GM12875 (cell line): ENCODE results near the gene SMIM17.

ENCODE experiments used
- H3K4me3 ChIP-seq: one replicate; pipeline ENCODE4 v1.5.1; 2011; ENCODE audit warnings: low read depth, low read length, control low read depth
- TF ChIP-seq, protein P1 (sequence below): IDR thresholded peaks from 2 replicates; pipeline ENCODE4 v1.5.1; 2011; ENCODE audit warnings: low read depth, mild to moderate bottlenecking, control low read depth, inconsistent platforms, low read length, moderate library complexity, borderline replicate concordance; ENCODE audit not compliant: insufficient read depth

Gene SMIM17

DNA sequence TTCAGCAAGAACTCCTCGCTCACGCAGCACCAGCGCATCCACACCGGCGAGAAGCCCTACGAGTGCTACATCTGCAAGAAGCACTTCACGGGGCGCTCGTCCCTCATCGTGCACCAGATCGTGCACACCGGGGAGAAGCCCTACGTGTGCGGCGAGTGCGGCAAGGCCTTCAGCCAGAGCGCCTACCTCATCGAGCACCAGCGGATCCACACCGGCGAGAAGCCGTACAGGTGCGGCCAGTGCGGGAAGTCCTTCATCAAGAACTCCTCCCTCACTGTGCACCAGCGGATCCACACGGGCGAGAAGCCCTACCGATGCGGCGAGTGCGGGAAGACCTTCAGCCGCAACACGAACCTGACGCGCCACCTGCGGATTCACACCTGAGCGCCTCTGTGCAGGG, 20.6 kb upstream of the SMIM17 start:
- TF ChIP-seq, protein P1, sequence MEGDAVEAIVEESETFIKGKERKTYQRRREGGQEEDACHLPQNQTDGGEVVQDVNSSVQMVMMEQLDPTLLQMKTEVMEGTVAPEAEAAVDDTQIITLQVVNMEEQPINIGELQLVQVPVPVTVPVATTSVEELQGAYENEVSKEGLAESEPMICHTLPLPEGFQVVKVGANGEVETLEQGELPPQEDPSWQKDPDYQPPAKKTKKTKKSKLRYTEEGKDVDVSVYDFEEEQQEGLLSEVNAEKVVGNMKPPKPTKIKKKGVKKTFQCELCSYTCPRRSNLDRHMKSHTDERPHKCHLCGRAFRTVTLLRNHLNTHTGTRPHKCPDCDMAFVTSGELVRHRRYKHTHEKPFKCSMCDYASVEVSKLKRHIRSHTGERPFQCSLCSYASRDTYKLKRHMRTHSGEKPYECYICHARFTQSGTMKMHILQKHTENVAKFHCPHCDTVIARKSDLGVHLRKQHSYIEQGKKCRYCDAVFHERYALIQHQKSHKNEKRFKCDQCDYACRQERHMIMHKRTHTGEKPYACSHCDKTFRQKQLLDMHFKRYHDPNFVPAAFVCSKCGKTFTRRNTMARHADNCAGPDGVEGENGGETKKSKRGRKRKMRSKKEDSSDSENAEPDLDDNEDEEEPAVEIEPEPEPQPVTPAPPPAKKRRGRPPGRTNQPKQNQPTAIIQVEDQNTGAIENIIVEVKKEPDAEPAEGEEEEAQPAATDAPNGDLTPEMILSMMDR, result no peak
- no peak overlapping the region for H3K4me3 ChIP-seq

DNA sequence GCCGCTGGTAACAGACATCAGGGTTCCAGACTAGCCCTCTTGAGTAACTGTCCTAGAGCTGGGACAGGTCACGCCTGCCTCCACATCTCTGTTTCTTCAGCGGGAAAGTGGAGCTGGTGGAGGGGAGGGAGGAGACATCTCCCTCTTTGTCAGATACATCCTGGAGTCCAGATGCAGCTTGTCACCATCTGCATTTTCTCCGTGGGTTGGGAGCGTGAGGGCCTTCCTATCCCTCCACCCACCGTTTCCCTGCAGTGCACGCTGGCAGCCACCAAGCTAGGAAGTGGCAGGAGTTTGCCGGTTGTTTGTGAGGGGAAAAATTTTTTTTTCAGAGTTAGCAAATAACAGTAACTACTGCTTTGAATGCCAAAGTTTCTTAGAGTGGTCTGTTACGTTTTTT, 20.0 kb upstream of the SMIM17 start:
- H3K4me3 ChIP-seq, result no peak overlapping the region
- TF ChIP-seq, protein P1, result no peak

DNA sequence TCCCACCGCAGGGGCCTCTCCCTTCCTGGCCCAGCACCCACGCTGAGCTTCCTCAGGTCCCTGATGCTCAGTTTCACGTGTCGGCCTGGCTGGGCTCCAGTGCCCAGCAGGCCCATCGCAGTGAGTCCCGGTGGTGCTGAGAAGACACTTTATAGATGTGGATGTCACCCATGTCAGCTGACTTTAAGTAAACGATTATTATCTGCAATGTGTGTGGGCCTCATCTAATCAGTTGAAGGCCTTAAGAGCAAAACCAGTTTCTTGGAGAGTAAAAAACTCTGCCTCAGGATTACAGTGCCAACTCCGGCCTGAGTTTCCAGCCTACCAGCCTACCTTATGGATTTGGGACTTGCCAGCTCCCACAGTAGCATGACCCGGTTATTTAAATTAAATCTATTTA, 17.3 kb upstream of the SMIM17 start:
- H3K4me3 ChIP-seq, result no peak overlapping the region
- TF ChIP-seq, protein P1, result no peak

DNA sequence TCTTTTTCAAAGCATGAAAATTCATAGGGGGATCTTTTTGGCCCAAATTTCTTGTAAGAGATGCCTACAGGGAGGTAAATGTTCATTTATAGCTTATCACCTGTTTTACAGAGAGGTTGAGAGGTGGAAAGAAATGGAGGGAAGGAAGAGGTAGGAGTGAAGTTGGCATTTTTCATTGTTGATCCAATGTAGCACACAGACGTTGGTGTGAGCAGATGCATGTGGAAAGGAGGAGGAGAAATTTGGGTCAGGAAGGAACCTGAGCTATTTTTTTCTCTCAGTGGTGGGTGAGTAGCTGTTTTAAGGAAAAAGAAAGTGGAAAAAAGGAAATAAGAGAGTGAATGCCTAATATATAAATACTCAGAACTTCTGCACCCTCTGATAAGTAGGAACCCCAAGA, 9.9 kb upstream of the SMIM17 start:
- no peak overlapping the region for H3K4me3 ChIP-seq
- TF ChIP-seq, protein P1, result no peak

DNA sequence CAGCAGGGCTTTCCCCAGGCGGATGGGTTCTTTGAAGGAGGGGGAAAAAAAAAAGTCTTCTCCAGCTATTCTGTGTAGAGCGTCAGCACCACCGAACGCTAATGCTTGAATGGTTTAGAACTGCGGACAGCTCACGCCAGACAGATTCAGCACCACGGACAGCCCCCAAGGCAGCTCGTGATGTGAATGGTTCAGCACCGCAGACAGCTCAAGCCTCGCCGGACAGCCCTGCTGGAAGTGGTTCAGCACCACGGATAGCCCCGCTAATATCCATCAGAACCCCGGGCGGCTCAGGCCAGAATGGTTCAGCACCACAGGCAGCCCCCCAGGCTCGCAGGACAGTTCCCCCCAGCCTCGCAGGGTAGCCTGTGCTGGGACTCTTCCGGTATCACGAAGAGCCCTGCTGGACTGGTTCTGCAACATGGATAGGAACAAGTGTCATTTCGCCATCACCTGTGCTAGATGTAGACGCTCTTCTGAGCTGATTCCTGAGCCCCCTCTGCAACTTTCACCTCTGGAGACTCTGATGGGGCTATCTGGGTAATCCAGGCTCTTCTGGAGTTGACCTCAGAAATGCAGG, 4.9 kb upstream of the SMIM17 start:
- no peak overlapping the region for H3K4me3 ChIP-seq

DNA sequence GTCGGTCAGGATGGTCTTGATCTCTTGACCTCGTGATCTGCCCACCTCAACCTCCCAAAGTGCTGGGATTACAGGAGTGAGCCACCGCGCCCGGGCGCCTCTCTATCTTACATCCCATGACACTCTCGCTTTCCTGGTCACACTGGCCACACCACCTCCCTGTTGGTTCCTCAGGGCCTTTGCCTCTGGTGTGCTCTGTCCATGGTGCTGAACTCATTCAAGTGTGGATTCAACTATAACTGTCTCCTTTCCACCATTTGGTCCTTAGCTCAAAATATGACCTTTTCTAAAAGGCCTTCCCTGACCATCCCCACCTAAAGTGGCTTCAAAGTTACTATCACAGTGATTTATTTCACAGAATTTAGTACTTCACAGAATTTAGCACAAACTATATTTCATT, 3.7 kb upstream of the SMIM17 start:
- TF ChIP-seq, protein P1, result no peak
- H3K4me3 ChIP-seq, result no peak overlapping the region

More for the DNA sequence above, 4.9 kb upstream of the SMIM17 start:
- TF ChIP-seq, protein P1, result no peak

DNA sequence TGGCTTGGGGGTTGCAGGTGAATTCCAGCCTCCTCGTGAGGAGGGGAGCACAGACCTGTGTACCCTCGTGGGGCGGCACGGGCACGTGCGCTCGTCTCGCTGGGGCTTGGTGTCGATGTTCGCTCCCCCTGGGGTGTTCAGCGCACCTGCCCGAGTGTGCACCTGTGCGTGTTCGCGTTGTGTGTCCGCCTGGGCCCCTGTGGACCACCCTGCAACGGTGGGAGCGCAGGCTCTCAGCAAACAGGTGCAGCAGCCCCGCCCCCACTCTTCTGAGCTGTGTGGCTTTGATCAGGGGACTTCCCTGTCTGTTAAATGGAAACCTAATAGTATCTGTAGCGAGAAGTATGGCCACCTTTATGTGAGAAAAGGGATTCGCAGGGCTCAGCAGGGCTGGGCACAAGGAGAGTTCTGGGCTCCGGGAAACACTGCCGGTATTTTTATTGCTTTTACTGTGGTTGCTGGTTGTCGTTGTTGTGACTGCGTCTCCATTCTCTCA, 549 bp downstream of the SMIM17 start:
- TF ChIP-seq, protein P1, result no peak
- no peak overlapping the region for H3K4me3 ChIP-seq
